ENCODE measurements around the gene CES5A.

CES5A gene

DNA sequence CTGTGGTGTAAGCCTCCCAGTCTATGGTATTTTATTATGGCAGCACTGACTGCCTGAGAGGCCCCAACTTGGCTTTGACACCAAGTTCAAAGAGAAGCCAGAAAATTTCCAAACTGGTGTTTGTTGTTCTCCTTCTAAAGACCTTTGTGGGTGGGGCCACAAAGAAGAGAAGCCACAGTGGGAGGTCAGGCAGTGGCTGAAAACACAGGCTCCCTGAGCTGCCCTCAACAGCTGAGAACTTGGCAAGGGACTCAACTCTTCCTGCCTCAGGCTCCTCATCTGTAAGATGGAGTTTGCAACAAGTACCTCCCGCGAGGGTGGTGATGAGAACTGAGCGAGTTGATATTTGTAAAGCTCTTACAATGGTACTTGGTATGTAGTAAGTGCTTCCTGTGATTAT is 18.2 kb downstream of the CES5A start:
- no peak for DNase-seq (ENCODE audit: insufficient read length, low spot score)
- FAIRE-seq, result no peak
- TF ChIP-seq, protein P1, sequence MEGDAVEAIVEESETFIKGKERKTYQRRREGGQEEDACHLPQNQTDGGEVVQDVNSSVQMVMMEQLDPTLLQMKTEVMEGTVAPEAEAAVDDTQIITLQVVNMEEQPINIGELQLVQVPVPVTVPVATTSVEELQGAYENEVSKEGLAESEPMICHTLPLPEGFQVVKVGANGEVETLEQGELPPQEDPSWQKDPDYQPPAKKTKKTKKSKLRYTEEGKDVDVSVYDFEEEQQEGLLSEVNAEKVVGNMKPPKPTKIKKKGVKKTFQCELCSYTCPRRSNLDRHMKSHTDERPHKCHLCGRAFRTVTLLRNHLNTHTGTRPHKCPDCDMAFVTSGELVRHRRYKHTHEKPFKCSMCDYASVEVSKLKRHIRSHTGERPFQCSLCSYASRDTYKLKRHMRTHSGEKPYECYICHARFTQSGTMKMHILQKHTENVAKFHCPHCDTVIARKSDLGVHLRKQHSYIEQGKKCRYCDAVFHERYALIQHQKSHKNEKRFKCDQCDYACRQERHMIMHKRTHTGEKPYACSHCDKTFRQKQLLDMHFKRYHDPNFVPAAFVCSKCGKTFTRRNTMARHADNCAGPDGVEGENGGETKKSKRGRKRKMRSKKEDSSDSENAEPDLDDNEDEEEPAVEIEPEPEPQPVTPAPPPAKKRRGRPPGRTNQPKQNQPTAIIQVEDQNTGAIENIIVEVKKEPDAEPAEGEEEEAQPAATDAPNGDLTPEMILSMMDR (IDR thresholded peaks at IDR 0.05; ENCODE audit: insufficient read depth, missing control alignments), result no peak

DNA sequence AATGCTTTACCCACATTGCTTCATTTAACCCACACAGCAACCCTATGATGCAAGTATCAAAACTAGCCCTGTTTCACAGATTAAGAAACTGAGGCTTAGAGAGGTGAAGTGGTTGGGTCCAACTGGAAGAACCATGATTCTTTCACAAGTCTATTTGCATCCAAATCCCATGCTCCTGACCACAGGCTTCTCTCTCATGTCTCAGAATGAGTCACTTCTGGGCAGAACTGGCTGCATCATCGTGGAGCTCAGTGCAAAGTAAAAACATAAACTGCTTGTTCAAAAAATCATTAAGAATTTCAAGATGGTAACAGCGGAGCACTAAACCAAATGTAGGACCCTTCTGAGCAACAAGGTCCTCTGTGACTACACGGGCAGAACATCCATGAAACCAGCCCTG is 22.1 kb downstream of the CES5A start:
- TF ChIP-seq, protein P1 (IDR thresholded peaks at IDR 0.05; ENCODE audit: insufficient read depth, missing control alignments), result no peak
- DNase-seq (ENCODE audit: insufficient read length, low spot score) (no peak), FAIRE-seq (no peak)

DNA sequence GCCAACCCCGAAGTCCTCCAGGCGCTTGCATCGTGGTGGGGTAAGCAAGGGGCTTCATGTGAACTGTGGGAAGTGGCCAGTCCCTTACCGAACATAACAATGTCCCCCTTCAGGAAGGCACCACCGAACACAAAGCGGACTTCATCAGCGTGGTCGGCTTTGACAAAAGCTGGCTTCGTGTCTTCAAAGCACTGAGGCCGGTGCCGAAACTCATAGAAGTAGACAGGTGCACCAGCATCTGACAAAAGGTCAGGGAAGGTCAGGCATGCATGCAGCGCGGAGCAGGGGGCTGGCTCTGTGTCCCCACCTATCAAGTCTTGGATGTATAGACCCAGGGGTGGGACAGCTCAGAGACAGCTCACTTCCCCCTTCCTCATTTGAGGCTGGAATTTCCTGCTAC is 25.6 kb downstream of the CES5A start:
- TF ChIP-seq, protein P1 (IDR thresholded peaks at IDR 0.05; ENCODE audit: insufficient read depth, missing control alignments), result no peak
- DNase-seq (ENCODE audit: insufficient read length, low spot score) (no peak), FAIRE-seq (no peak)

DNA sequence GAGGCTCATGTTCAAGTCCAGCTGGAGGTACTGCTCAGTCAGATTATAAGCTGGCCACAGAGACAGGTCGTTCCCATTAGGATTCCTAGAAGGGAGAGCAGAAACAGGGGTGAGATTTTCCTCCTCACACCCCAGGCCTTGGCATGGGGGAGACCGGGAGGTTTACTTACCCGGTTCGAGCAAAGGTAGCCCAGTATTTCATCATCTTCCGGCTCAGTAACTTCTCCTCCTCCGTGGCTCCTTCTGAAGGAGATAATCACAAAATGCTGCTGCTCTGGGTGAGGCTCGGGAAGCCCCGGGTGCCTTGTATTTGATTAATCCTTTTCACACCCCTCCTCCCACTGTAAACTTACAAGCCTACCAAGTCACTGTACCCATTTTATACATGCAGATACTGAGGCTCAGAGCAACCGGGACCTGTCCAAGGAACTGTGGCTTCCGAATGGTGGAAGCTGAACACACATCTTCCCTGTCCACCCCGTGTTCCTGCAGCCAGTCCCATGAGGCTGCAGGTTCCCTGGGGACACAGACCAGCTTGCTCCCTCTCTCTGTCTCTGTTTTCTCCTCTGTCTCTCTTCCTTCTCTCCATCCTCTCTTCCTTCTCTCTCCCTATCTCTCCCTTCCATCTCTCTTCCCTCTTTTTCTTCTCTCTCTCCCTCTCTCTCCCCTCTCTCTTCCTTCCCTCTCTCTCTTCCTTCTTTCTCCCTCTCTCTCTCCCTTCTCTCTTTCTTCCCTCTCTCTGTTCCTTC is 28.4 kb downstream of the CES5A start:
- no peak for FAIRE-seq
- DNase-seq (ENCODE audit: insufficient read length, low spot score), result no peak
- TF ChIP-seq, protein P1 (IDR thresholded peaks at IDR 0.05; ENCODE audit: insufficient read depth, missing control alignments), result no peak

DNA sequence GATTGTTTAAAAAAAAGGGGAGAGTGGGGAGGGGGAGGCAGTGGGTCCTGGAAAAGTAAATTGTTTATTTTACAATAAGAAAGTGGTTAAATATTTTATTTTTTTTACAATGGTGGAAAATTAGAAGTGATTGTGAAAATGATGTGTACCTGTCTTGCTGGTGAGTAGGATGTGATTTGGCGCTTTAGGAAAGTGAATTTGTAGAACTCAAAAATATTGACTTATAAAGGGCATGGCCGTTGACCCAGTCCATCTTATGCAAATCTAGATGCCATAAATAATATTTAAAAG is 32.1 kb downstream of the CES5A start:
- DNase-seq (ENCODE audit: insufficient read length, low spot score) (no peak), FAIRE-seq (no peak)
- TF ChIP-seq, protein P1 (IDR thresholded peaks at IDR 0.05; ENCODE audit: insufficient read depth, missing control alignments), result no peak

DNA sequence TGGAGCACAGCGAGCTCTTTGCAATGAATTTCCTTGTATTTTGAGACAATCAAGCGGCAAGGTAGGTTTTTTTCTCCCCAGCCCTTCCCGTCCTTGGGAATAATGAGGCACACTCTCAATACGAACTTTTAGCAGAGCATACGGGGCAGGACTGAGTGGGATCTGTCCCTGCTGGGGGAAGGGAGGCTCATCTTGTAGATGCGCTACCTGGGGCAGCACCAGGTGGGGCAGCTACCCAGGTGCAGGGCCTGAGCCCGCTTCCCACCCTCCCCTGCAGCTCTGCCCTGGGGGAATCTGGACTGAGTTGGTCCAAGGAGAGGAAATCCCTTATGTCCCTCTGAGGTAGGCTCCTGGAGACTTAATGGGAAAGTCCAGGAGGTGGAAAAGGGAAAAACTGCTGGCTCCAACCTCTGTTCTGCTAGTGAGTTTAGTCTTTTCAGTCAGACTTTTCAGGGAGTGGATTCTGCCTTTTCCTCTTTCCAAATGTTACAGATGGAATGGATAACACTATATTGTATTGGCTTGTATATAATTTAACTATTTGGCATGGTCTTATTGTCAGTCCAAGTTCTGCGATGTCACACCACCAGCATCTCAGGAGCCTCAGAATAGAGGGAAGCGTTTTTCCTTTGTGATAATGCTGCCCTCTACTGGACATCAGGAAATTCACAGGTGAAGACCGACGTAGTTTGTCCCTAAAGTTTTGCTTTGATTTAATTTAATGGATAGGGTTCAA is 32.6 kb downstream of the CES5A start:
- no peak for FAIRE-seq
- DNase-seq (ENCODE audit: insufficient read length, low spot score), result no peak
- TF ChIP-seq, protein P1 (IDR thresholded peaks at IDR 0.05; ENCODE audit: insufficient read depth, missing control alignments), result peak; percentile 83

DNA sequence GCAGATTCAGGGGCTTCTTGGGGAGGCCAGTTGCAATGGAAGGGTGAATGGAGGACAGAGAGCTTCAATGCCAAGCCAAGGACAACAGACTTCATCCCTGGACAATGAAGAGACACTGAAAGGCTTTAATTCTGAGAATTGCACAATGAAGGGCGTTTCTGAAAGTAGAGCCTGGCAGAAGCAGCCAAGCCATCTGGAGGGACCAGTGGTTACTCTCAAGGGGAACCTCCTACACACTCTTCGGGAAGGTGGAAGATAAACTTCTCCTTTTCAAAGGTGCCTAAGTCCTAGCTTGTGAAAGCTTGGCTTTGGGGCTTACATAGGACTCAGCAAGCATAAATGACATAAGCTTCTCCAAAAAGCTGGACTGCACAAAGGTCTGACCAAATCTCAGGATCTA is 36.1 kb downstream of the CES5A start:
- no peak for DNase-seq (ENCODE audit: insufficient read length, low spot score)
- TF ChIP-seq, protein P1 (IDR thresholded peaks at IDR 0.05; ENCODE audit: insufficient read depth, missing control alignments), result no peak
- FAIRE-seq, result no peak
